Amniotic epithelial cell (primary cell): ENCODE results near the gene CRHR2.
"Not testable (repeated sequence)": the region's sequence is repeated elsewhere in the genome, so short reads cannot be mapped to it uniquely, and the experiment has no call there.

Experiments used
- DNase-seq: peaks from one replicate; pipeline ENCODE4 v3.0.0-alpha.2; 2010; ENCODE audit warnings: low read depth

The CRHR2 gene

GRCh38 chr7:30654296-30655090 lies 27.8 kb downstream of the CRHR2 start:
- DNase-seq, result no peak

DNA sequence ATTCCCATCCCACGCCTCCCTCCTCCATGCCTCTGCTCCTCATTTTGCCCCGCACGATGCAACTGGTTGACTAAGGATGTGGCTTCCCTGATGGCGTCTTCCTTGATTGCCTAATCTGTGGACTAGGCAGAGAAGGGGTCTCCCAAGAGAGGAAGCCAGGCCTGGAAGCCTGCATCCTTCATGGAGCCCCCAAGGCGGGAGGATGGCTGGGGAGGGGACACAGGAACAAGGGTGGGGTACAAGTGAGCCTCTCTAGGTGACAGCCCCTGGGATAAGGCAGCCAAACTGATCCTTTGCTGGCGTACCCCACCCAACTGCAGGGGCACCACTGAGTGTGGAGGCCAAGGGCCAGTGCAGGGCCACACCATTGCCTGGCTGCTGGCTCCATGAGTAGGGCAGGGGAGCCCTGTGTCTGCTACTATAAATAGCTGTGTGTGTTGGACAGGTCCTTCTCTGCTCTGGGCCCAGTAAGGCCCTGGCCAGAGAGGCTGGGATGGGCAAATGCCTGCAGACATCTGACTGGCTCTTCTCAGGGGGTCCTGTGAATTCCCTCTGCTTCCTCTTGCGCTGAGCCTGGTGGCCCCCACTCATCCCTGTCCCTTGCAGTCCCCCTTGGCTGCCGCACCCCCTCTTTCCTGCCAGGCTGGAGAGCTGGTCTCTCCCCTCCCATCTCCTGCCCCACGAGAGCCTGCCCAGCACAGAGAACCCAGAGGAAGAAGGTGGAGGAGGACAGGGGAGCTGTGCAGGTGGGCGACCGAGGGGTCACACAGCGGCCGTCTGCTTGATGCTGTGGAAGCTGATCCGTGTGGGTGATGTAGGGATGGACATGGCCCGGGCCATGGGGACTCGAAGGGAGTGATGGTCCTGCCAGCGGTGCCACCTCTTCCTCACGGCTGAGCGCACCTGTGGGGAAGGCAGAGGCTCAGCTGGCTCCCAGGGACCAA lies 29.3 kb downstream of the CRHR2 start:
- DNase-seq, result no peak

GRCh38 chr7:30652132-30652531 lies 30.1 kb downstream of the CRHR2 start:
- DNase-seq, result no peak

DNA sequence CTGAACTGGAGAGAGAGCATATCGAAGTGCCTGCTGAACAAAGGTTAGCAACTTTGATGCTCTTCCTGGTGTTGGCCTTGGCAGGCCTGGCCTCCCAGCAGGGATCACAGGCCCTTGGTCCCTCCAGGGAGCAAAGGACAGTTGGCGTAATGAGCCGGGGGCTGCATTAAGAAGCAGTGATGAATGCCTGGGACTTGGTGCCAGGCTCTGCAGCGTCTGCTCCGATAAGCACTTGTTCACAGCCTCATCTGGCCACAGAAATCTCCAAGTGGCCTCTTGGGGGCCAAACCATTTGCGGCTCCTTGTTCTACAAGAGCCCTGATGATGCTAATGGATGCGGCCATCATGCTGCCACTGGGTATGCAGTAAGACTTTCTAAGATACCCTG lies 31.8 kb downstream of the CRHR2 start:
- DNase-seq, result no peak

GRCh38 chr7:30649717-30650420 lies 32.4 kb downstream of the CRHR2 start:
- no peak for DNase-seq

- no peak for DNase-seq
These were observed 33.3 kb downstream of the CRHR2 start for GRCh38 chr7:30648744-30649540.

DNA sequence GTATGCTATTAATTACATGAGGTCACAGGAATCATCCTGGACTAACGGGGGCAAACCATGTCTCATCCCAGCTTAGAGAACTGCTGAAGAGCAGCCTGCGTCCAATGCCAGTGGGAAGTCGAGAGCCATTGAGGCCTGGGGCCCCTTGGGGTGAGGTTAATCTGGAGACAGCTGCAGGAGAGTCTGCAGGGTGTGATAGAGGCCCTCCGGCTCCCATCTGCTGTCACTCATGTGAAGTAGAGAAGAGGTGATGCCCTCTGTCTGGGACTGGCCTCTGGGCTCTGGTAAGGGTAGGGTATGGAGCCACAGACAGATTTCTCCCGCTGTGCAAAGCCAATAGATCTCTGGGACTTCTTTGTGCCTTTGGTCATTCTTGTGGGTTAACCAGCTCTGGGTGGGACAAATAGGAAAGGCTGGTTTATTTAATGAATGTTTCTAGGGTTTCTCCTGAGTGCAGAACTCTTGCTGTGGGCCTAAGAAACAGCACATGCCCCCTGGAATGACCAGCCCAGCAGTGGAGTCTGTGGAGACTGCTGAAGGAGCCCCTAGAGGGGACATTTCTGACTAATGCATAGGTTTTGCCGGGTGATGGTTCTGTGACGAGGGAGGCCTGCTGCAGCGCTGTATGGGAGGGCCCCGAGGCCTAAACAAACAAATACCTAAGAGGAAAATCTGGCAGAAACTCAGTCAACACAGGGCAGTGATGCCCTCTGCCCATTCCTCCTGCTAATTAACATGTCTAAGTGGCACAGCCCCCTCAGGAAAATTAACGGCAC lies 34.5 kb downstream of the CRHR2 start:
- DNase-seq, result no peak

GRCh38 chr7:30646154-30646553 lies 36.1 kb downstream of the CRHR2 start:
- no peak for DNase-seq

DNA sequence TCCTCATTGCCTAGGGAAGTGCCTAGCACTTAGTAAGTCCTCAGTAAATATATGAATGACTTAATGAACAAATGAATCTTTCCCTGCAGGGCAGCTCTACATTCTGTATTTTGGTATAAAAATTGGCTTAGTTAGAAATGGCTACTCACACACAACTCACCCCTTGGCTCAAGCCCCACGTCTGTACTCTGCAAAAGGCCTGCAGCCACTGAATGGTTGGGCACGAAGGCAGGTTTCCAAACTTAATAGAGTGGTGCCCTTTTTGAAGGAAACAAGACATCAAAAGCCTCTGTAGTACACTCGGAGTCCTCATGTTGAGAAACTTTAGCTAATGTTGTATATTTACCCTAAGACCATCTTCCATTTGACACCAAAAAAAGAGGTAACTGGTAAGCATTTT lies 36.6 kb downstream of the CRHR2 start:
- no peak for DNase-seq

DNA sequence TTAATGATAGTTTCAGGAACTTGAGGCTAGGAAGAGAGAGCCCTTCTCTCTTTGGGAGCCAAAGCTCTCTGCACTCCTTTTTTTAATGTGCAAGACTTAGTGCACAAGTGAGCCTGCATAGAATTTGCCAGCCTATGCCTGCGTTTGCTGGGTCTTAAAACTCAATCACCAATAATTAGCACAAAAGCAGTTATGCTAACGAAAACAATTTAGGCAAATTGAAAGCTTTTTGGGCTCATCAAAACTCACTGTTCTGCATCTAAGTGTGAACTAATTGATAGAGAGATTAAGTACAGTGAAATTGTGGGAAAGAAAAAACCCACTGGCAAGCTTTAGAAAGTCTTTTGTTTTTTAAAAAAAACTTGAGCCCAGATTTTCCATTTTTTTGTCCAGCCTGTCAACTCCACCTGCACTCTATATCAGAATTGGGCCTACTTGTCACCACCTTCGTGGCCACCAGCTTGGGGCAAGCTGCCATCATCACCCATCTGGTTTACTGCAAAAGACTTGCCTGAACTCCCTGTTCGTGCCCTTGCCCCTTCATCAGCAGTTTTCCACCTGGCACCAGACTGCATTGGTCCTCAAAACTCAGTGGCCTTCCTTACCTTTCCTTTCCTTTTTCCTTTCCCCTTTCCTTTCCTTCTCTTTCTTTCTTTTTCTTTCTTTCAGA lies 37.8 kb downstream of the CRHR2 start:
- DNase-seq, result no peak

GRCh38 chr7:30642789-30643188 lies 39.5 kb downstream of the CRHR2 start:
- DNase-seq, result peak; percentile 25

GRCh38 chr7:30642322-30642721 lies 39.9 kb downstream of the CRHR2 start:
- DNase-seq, result not testable (repeated sequence)

GRCh38 chr7:30635798-30636197 lies 46.5 kb downstream of the CRHR2 start:
- no peak for DNase-seq

- DNase-seq, result no peak
These were observed 47.5 kb downstream of the CRHR2 start for GRCh38 chr7:30634634-30635201.

- no peak for DNase-seq
These were observed 48.0 kb downstream of the CRHR2 start for GRCh38 chr7:30634193-30634626.

DNA sequence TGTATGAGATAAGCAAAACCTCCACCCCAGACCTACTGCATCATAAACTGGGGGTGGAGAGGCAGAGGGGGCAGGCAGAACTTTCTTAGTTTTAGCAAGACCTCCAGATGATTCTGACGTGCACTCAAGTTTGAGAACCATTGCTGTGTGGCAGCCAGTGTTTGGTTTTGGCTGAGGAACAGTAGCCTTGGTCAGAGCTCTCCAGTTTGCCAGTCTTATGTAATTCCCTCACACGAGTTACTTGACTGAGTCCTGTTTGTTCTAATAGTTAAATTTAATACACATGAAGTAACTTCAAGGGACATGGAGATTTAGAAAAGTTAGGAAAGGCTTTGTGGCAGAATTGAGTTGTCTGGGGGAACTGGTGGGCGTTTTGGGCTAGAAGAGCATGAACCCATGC lies 49.0 kb downstream of the CRHR2 start:
- no peak for DNase-seq

GRCh38 chr7:30630986-30631385 lies 51.3 kb downstream of the CRHR2 start:
- no peak for DNase-seq

DNA sequence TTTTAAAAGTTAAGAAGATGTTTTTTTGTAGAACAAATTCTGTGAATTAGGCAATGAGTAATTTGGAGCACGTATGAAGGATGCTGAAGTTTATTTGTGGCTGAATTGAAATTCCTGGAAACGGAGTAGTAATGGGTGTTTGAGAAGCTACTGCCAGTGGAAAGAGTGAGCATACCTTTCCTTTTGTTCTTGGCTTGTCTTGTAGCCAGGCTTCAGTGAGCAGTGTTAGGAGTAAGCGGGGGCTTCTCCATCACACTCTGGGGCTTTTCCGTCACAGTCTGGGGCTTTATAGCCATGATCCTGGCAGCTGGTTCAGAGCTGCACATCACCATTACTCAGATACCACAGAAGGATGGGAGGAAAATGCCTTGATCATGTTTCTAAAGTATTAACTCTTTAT lies 55.2 kb downstream of the CRHR2 start:
- DNase-seq, result no peak

DNA sequence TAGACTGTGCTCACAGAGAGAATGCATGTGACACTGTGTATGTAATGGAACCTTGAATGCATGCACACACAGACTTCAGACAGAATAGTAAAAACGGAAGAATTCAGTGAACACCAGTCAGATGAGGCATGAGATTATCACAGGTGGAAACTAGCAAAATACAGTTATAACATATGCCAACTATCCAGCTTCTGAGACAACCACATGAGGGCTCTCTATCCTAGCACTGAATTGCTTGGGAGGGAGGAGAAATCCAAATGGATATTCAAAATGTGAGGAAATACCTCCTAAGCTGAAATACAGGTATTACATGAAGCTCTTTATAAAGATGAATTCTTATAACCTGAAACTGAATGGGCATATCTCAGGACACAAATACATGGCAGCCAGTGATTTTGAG lies 57.0 kb downstream of the CRHR2 start:
- no peak for DNase-seq

DNA sequence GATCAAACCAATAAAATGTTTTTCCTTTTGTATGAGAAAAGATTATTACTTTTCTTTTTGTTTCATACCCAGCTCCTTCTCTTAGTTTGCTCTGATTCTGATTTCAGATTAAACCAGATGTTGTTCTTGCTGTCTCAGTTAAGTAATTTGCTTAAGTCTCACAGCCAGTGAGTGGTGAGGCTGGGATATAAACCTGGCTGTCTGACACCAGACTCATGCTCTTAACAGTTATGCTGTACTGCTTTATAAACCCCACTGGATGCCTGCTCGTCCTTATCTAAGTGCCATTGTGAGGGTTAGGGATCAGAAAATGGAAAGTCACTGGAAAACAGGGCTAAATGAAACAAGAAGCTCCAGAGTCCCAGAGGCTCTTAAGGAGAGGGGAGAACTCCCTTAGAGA lies 63.3 kb downstream of the CRHR2 start:
- DNase-seq, result no peak
